Measurements from ENCODE around the gene YPEL2. TPM values are rescaled to one million over a fixed set of nuclear protein-coding genes. Genes with fewer than 3 reads are reported as not detected.
A peak's percentile ranks its signal among the peaks of the same experiment; 100 is the strongest.

Gene YPEL2
- total RNA-seq, 1 experiment from 2014 or later: 0.98 TPM

DNA sequence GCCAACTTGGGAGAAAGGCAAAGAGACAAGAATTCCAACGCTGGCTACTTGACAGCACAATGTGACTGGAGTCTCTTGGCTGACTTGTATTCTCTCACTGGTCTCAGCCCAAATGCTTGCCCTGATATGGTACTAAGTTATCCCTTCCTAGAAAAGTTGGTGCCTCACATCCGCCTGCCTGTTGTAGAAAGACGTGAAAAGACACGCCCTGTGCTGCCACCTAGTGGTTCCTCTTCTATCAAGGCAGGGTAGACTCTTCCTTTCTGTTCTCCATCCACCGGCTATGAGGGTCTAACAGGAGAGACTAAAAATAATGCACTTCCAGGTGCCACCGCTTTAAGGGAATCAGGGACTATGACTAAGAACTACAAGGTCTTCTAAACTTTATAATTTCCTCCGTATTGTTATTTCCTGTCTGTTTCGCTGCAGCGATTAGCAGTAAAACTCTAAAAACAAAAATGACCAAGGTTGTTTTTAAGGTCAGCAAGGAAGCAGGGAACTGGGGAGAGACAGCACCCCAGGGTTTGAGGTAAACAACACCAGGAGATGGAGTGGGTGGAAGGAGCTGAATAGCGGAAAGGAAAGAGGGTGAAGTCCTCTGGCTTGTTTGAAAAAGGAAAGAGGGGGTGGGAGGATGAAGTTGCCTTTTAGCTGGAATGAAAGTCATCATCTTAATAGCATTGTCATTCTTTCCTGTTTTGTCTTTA lies 109.5 kb downstream of the YPEL2 start:
- H3K79me1 ChIP-seq (ENCODE audit: insufficient read depth, low read depth, low read length, poor library complexity, severe bottlenecking): no peaks in the 10 kb centered on the region
- no peak overlapping the region for H3K4ac ChIP-seq (ENCODE audit: low read depth, low read length)
- H2BK120ac ChIP-seq (ENCODE audit: low read depth, low read length, poor library complexity, severe bottlenecking): no peak overlapping the region
- H4K8ac ChIP-seq (replicated peaks; ENCODE audit: insufficient read length, low read depth, low read length): no peak overlapping the region
- peaks cover 6 to 9% of the 10 kb centered on the region in 2 experiments for H3K4me1 Mint-ChIP-seq
- H4K91ac ChIP-seq (ENCODE audit: insufficient read length, low read depth, low read length): no peak overlapping the region
- no peaks in the 10 kb centered on the region for H3K9me3 ChIP-seq (ENCODE audit: control insufficient read depth, low read depth, low read length)
- H2BK20ac ChIP-seq (ENCODE audit: low read depth, low read length, poor library complexity, severe bottlenecking): no peak overlapping the region
- no peaks in the 10 kb centered on the region for H4K20me1 ChIP-seq (ENCODE audit: control insufficient read depth, insufficient read depth, insufficient read length)
- H3K27ac ChIP-seq (ENCODE audit: insufficient read length, low read depth, low read length): no peak overlapping the region
- no peaks in the 10 kb centered on the region for H3K79me2 ChIP-seq (ENCODE audit: insufficient read depth, low read length)
- H4K5ac ChIP-seq (ENCODE audit: insufficient read length, low read depth, low read length): no peak overlapping the region
- H3K23me2 ChIP-seq (ENCODE audit: insufficient read length, low read depth, low read length, poor library complexity, severe bottlenecking): no peaks in the 10 kb centered on the region
- H3K14ac ChIP-seq (ENCODE audit: insufficient read depth, low read length): no peak overlapping the region
- H3K18ac ChIP-seq (ENCODE audit: insufficient read length, low read depth, low read length): no peak overlapping the region
- H2BK12ac ChIP-seq (ENCODE audit: insufficient read length, low read depth, low read length): no peak overlapping the region
- peak overlapping the region; percentile 5 for H3K9ac ChIP-seq (ENCODE audit: extremely low read depth, insufficient read length, low read length)
- no peak overlapping the region for H3K23ac ChIP-seq (ENCODE audit: insufficient read length, low read depth, low read length)
- peak overlapping the region in 1 of 3 experiments; percentile 45; a peak in 1 of 7 replicates for H3K27ac Mint-ChIP-seq
- no peak overlapping the region for H2AFZ ChIP-seq (ENCODE audit: low read length)
- no peaks in the 10 kb centered on the region for H3K27me3 Mint-ChIP-seq (ENCODE audit: low read depth)
- no peak overlapping the region for H2BK15ac ChIP-seq (ENCODE audit: low read depth, low read length)
- H3K27me3 ChIP-seq (ENCODE audit: insufficient read depth, low read length): no peaks in the 10 kb centered on the region
- TF ChIP-seq, protein P1, sequence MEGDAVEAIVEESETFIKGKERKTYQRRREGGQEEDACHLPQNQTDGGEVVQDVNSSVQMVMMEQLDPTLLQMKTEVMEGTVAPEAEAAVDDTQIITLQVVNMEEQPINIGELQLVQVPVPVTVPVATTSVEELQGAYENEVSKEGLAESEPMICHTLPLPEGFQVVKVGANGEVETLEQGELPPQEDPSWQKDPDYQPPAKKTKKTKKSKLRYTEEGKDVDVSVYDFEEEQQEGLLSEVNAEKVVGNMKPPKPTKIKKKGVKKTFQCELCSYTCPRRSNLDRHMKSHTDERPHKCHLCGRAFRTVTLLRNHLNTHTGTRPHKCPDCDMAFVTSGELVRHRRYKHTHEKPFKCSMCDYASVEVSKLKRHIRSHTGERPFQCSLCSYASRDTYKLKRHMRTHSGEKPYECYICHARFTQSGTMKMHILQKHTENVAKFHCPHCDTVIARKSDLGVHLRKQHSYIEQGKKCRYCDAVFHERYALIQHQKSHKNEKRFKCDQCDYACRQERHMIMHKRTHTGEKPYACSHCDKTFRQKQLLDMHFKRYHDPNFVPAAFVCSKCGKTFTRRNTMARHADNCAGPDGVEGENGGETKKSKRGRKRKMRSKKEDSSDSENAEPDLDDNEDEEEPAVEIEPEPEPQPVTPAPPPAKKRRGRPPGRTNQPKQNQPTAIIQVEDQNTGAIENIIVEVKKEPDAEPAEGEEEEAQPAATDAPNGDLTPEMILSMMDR (conservative IDR thresholded peaks at IDR 0.05): peak; percentile 91
- peak; percentile 94 for DNase-seq
- H2AK5ac ChIP-seq (ENCODE audit: insufficient read length, low read length): no peak overlapping the region
- H3K4me2 ChIP-seq (ENCODE audit: insufficient read depth, insufficient read length, low read length): no peak overlapping the region
- H3K9me3 Mint-ChIP-seq: no peaks in the 10 kb centered on the region; a peak in 1 of 5 replicates
- H3K4me1 ChIP-seq (ENCODE audit: insufficient read depth, low read length): no peaks in the 10 kb centered on the region
- H3T11ph ChIP-seq (ENCODE audit: low read length): no peak overlapping the region
- no peak overlapping the region for H3K4me3 Mint-ChIP-seq
- no peak overlapping the region for H3K56ac ChIP-seq (ENCODE audit: insufficient read length, low read depth, low read length)
- no peaks in the 10 kb centered on the region for H3K36me3 Mint-ChIP-seq (ENCODE audit: insufficient read depth in 1 of 3, low read depth in 3 of 3)
- no peak overlapping the region for H2BK5ac ChIP-seq (ENCODE audit: insufficient read length, low read length)
- WGBS (ENCODE audit: extremely low coverage, insufficient read length, low lambda C conversion rate): no CpG with 5 or more reads among the region's 10 CpGs
